HG02970 (cell line): ENCODE measurements around the gene LYSMD1.
"Not testable (repeated sequence)": the region's sequence is repeated elsewhere in the genome, so short reads cannot be mapped to it uniquely, and the experiment has no call there.

ENCODE experiments used
- ATAC-seq: cut with Tn5 transposase; IDR thresholded peaks from one replicate; pipeline ENCODE4 v1.9.1; 2021; ENCODE audit warnings: mild to moderate bottlenecking, moderate library complexity, moderate number of reproducible peaks; ENCODE audit not compliant: unreplicated experiment, low FRiP score

The LYSMD1 gene, protein sequence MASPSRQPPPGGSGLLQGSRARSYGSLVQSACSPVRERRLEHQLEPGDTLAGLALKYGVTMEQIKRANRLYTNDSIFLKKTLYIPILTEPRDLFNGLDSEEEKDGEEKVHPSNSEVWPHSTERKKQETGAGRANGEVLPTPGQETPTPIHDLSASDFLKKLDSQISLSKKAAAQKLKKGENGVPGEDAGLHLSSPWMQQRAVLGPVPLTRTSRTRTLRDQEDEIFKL

DNA sequence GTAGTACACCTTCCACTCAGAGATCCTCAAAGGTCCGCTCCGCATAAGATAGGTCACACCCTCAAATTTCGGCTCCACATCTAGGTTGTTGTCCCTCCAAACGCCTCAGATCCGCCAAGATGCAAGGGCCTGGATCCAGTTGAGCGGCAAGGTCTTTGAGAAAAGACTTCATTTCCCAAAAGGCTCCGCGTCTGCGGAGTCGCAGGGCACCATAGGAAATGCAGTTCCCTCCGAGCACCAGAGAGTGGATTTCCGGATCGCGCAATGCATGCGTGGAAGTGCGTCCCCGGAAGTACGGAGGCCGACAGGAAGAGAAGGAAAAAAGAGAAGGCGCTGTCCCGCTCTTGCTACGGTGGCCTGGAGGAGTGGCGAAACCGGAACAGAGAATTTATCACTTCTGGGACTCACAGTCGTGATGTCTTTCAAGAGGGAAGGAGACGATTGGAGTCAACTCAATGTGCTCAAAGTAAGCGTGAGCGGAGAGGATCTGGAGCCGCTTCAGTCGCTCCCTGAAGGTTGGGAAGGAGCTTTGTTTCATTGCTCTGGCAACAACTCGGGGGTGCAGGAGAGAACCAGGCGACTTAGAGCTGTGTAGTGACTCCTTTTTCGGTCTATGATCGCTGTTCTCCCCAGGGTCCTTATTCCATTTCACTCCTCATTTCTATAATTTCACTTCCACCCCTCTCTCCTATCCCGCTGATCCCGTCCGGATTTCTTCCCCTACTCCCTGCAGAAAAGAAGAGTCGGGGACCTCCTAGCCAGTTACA is at the start of gene LYSMD1, which contains the start of gene SCNM1:
Gene LYSMD1, minus strand, starts transcription at position 165 of the 767 bp plus-strand sequence. CDS start 644 bp downstream, outside the sequence.
Gene SCNM1, plus strand, starts transcription at position 407 of the 767 bp plus-strand sequence. Its CDS starts 9 bp downstream, at position 416.
- ATAC-seq, result peak; percentile 88

DNA sequence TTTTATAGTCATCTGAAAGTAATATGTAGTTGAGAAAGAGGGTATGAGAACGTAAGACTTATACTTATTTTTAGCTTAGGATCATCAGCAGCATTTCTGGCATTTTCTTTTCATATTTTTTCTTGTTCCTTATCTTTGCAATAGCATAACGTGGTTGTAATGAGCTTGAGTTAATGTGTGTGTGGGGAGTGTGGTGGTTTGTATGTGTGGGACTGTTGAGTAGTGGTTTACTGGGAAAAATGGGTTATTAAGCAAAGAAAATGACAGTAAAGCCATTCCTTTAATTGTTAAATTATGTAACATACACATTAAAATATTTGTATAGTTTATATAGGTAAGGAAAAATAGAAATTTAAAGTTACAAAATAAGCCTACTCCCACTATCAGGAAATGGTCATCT is 47.9 kb upstream of the LYSMD1 start:
- ATAC-seq, result no peak

GRCh38 chr1:151211972-151212705 is 46.4 kb upstream of the LYSMD1 start:
- ATAC-seq, result no peak

DNA sequence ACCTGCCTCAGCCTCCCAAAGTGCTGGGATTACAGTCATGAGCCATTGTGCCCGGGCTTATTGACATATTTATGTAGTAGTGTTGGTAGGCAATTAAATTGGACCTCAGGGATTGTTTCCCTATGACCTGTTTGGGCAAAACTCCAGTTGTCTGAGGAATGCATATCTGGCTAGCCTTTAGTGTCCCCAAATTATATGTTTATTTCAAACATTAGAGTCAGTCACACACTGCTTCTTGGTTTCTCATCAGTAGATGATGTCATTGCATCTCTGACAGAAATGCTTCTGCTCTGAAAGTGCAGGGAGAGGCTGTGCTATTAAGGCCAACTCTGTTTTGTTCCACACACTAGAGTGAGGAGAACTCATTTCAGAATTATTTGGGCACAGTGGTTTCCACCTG is 45.1 kb upstream of the LYSMD1 start:
- ATAC-seq, result no peak

DNA sequence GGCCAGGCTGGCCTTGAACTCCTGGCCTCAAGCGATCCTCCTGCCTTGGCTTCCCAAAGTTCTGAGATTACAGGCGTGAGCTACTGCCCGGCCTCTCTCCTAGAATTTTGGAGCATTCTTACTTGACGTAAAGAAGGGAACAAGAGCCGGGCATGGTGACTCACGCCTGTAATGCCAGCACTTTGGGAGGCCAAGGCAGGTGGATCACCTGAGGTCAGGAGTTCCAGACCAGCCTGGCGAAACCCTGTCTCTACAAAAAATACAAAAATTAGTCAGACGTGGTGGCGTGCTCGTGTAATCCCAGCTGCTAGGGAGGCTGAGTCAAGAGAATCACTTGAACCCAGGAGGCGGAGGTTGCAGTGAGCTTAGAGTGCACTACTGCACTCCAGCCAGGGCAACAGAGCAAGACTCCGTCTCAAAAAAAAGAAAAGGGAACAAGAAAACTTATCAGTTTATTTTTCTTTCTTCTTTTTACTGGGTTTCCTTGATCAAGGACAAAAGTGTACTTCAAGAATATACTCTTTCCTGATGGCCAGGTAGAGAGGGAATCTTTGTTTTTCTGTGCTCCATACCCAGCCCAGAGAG is 39.8 kb upstream of the LYSMD1 start:
- not testable (repeated sequence) for ATAC-seq

GRCh38 chr1:151199873-151200581 is 34.3 kb upstream of the LYSMD1 start:
- no peak for ATAC-seq

DNA sequence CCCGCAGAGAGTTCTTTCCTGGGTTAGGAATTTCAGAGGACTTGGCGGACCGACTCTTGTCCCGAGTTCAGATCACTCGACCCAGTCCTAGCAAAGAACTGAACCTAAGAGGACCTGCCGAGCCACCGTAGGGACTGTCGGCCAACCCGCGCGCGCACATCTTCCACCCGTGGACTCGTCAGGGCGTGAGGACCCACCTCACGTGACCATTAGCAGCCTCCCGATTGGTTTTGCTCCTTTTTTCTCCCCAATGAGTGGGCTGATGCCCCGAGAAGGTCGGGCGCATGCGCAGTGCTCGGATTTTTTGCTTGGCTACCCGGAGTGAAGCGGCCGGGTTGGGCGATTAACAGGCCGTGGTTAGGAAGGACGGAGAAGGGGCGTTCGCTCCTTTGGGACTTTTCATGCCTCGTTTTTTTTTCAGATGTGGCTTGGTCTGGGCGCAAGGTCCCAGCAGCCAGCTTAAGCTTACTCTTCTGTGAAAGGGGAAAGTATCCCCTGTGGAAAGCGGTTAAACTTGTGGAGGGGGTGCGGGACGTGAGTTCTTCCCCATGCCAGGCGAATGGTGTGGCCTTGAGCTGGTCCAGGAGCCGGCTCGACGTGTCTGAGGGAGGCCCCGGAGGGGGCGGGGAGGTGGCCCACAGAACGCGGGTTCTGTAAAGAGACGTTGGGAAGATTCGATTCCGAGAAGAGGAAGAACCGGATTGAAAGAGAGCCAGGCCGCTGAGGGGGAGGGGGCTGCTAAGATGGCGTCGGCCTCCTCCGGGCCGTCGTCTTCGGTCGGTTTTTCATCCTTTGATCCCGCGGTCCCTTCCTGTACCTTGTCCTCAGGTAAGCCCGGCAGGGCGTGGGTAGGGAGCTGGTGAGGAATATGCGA is 32.8 kb upstream of the LYSMD1 start, which contains the start of gene PIP5K1A:
Gene PIP5K1A, plus strand, starts transcription at position 299 of the 874 bp plus-strand sequence. Its CDS starts 445 bp downstream, at position 744.
- ATAC-seq, result peak; percentile 87

DNA sequence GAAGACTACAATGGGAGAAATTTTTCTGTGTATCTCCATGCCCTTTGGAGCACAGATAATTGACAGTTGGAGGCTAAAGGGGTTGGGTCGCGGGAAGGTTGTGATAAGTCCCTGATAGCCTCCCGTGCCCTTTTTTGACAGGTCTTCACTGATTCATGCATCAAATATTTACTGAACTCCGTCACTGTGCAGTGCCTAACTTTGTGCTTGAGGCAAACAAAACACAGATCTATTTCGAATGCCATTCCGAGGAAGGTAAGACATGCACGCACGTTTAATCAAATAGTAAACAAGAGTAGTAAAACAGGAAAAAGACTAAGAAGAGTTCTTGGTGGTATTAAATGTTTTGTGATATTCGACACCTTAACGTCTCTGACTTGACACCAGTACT is 32.2 kb upstream of the LYSMD1 start:
- no peak for ATAC-seq

GRCh38 chr1:151196292-151196800 is 30.6 kb upstream of the LYSMD1 start:
- ATAC-seq, result no peak

GRCh38 chr1:151194894-151195594 is 29.3 kb upstream of the LYSMD1 start:
- ATAC-seq, result not testable (repeated sequence)

DNA sequence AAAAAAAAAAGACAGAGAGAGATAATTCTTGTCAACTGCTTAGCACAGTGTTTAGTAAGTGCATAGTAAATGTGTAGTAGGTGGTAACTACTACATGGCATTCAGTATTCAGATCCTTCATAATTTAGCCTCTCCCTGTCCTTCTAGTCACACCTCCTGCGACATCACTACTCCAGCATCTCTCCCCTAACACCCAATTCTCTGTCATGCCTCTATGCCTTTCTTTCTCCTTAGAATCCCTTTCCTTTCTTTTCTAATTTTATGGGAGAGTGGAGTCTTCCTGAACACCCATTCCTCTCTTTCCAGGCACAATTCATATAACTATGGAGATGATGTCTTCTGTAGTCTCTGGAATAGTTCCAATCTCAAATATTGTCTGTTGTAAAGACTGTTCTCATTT is 28.2 kb upstream of the LYSMD1 start:
- ATAC-seq, result no peak

DNA sequence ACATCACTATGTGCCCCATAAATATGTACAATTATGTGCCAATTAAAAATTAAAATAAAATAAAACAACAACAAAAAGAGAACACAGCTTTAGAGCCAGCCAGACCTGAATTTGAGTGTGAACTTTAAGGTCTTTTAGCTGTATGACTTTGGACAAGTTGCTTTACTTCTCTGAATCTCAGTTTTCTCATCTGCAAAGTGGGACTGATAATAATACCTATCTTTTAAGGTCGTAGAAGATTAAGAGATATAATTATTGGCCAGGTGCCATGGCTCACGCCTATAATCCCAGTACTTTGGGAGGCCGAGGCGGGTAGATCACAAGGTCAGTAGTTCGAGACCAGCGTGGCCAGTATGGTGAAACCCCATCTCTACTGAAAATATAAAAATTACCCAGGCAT is 27.6 kb upstream of the LYSMD1 start:
- ATAC-seq, result no peak

- no peak for ATAC-seq
Measured at GRCh38 chr1:151192047-151192446, 26.3 kb upstream of the LYSMD1 start.

GRCh38 chr1:151189637-151190445 is 24.1 kb upstream of the LYSMD1 start, which contains the start of gene VPS72:
Gene VPS72, minus strand, starts transcription at chr1:151190197. Its CDS starts 76 bp downstream, at chr1:151190121.
- ATAC-seq, result peak; percentile 80

- not testable (repeated sequence) for ATAC-seq
Measured at GRCh38 chr1:151188667-151189066, 23.0 kb upstream of the LYSMD1 start.

- ATAC-seq, result no peak
Measured at GRCh38 chr1:151187205-151187604, 21.5 kb upstream of the LYSMD1 start.

DNA sequence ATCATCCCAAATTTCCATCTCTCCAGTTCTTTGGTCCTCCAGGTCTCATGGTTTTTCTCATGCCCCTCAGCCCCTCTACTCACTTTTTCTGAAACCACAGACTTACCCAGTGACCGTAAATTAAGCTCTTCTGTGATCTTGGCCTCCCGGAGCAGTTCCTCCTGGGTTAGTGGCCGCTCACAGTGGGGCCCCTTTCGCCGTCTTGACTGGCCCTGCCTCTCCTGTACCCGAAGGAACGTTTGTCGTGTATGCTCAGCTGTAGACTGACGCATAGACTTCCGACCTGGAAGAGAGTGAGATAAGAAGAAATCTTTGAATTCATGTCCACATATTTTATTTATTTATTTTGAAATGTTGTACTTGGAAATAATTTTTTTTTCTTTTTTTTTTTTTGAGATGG is 18.5 kb upstream of the LYSMD1 start:
- no peak for ATAC-seq
